HG02973 (cell line): ENCODE measurements around the gene CASP4.
A peak's percentile ranks its signal among the peaks of the same experiment; 100 is the strongest.
"Not testable (repeated sequence)": the region's sequence is repeated elsewhere in the genome, so short reads cannot be mapped to it uniquely, and the experiment has no call there.

Source experiments
- ATAC-seq: cut with Tn5 transposase; IDR thresholded peaks from one replicate; pipeline ENCODE4 v1.9.1; 2021; ENCODE audit warnings: moderate library complexity; ENCODE audit not compliant: unreplicated experiment

The CASP4 gene

DNA sequence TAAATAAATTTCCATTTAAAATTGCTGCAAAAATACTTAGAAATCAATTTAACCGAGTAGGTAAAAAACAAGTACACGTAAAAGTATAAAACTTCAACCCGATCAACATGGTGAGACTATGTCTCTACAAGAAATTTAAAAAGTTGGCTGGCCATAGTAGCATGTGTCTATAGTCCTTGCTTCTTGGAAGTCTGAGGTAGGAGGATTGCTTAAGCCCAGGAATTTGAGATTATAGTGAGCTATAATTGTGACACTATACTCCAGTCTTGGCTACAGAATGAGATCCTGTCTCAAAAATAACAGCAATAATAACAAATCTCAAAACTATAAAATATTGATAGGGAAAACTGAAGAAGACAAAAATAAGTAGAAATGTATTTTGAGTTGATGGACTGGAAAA, 11.1 kb downstream of the CASP4 start:
- ATAC-seq: no peak

DNA sequence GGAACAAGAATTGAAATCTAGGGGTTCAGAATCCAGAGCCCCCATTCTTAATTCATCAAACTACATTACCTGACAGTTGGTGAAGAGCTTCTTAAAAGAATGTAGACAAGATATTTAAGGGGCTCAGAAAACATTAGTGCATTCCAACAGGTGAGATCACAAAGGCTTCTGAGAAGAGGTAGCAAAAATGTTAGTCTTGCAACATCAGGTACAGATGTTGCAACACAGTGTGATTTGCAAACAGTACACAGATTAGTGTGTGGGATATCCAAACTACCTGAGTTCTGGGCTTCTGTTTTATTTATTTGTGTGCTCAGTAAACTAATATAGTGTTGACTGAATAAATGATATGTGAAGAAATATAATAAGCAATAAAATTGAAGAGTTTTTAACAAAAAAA, 11.8 kb downstream of the CASP4 start:
- no peak for ATAC-seq

DNA sequence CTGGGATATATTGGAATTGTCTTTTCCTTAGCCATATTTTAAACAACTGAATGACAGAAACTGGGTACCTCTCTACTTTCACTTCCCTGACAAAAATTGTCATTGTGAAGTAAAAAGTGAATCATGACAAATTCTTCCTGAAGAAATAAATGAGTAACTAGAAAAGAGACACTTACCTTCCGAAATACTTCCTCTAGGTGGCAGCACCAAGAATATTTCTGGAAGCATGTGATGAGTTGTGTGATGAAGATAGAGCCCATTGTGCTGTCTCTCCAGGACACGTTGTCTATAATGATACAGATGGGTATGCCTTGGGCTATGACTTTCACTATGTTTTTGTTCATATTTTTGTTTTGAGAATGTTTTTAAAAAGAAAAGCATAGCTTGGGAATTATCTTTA, 21.5 kb downstream of the CASP4 start:
- ATAC-seq: peak; percentile 94

DNA sequence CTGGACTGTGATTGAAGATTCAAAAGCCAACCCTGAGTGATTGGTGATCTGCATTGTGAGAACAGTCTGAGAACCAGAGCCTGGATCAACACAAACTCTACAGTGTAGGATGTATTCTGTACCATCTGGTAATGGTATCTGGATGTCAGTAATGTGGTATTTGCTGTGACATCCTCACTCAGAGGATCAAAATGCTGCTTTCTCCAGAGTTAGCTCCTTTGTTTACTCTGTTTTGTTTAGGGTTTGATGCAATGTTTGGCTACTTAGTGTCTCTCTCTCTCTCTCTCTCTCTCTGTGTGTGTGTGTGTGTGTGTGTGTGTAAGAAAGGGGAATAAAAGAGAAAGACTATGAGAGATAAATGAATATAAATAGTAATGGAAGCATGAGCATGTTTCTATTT, 24.3 kb downstream of the CASP4 start:
- ATAC-seq: no peak

DNA sequence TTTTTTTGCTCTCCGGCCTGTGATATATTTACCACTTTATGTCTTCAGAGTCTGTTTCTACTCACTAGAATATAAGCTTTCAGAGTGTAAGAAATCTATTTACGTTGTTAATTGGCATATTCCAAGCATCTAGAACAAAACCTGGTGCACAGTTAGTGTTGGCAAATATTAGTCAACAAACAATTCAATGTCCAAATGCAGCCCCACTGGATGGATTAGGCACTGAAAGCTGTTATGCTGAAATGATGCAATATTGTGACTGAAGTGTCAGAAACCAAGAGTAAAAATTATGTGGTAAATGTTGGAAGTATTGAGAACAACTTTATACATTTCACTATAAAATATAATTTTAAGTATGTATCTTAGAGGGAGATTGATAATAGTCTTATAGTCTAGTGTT, 24.8 kb downstream of the CASP4 start:
- ATAC-seq: no peak

DNA sequence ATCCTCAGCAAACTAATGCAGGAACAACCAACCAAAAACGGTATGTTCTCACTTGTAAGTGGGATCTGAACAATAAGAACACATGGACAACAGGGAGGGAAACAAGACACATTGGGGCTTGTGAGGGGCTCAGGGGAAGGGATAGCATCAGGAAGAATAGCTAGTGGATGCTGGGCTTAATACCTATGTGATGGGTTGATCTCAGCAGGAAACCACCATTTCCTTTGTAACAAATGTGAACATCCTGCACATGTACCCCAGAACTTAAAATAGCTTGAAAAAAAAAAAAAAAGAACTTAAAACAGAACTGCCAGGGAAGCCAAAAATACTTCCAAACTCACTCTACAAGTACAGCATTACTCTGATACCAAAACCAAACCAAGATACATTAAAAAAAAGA, 33.8 kb downstream of the CASP4 start:
- no peak for ATAC-seq

DNA sequence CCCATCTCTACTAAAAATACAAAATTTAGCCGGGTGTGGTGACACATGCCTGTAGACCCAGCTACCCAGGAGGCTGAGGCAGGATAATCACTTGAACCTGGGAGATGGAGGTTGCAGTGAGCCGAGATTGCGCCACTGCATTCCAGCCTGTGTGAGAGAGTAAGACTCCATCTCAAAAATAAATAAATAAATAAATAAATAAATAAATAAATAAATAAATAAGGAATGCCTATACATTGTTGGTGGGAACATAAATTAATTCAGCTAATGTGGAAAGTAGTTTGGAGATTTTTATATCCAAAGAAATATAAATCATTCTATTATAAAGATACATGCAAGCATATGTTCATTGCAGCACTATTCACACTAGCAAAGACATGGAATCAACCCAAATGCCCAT, 34.3 kb downstream of the CASP4 start:
- ATAC-seq: not testable (repeated sequence)

DNA sequence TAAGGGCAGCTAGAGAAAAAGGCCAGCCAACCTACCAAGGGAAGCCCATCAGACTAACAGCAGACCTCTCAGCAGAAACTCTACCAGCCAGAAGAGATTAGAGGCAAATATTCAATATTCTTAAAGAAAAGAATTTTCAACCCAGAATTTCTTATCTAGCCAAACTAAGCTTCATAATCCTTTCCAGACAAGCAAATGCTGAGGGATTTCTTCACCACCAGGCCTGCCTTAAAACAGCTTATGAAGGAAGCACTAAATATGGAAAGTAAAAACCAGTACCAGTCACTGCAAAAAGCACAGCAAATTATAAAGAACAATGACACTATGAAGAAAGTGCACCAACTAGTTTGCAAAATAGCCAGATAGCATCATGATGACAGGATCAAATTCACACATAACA, 39.6 kb downstream of the CASP4 start:
- no peak for ATAC-seq

DNA sequence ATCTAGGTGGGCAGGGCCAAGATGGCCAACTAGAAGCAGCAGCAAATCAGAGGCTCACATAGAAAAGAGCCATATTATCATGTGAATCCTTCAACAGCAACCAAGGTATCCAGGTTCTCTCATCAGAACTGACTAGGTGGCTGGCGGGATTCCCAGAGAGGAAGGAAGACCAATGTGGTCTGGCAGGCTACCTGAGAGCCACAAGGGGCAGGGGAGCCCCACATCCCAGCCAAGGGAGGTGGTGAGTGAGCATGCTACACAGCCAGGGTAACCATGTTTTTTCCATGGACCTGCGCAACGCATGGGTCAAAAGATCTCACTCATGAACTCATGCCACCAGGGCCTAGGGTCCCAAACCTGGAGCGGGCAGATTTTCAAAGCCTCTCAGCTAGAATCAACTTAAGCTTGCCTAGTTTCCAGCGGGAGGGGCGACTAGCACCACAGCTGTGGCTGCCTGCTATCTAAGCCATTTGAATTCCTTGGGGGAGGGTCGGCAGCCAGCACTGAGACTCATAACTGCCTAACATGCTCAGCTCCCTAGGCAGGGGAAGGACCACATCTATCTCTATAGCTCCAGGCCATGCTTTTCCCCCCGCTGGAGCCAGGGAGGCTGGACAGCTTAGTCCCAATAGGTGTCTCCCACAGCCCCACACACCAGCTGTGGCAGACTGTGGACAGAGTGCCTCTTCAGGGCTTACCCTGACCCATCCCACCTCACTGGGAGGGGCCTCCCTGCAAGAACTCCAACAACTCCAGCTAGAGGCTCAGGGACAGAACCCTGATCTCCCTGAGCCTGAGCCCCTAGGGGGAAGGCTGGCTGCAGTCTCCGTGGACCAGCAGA, 41.4 kb downstream of the CASP4 start:
- ATAC-seq: no peak

DNA sequence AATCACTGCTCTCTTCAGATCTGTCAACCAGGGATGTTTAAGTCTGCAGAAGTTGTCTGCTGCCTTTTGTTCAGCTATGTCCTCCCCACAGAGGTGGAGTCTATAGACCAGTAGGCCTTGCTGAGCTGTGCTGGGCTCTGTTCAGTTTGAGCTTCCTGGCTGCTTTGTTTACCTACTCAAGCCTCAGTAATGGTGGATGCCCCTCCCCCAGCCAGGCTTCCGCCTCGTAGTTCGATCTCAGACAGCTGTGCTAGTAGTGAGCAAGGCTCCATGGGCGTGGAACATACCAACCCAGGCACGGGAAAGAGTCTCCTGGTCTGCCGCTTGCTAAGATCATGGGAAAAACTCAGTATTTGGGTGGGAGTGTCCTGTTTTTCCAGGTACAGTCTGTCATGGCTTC, 42.5 kb downstream of the CASP4 start:
- ATAC-seq: no peak

DNA sequence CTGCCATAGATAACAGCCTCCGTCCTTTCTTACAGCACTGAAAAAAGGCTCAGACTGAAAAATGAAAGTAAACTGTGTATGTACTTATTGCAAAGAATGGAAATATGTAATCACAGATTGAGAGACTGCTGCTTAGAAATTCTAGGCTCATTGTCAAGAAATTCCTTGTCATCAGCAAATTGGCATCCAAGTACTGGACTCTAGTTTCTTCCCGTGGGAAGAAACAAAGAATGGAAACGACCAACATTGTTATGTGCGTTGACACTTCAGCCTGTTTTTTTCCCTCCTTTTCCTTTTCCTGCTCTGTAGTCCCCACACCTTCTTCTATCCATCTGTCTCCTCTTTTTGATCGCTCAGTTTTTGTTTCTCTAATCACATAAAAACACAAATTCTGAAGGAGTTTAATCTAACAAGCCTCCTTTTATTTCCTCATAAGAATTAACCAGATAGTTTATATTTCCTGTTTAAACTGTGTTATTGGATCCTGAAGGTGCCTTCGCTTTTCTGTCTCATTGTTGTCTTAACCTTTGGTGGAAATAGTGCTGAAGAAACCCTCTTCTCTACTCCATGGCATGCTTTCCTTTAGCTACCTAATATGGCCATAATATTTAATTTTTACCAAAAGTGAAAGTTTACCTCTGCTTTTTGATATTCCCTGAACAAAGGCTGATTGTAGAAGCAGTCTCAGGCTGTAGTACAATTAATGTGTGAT, 50.1 kb downstream of the CASP4 start:
- ATAC-seq: no peak

DNA sequence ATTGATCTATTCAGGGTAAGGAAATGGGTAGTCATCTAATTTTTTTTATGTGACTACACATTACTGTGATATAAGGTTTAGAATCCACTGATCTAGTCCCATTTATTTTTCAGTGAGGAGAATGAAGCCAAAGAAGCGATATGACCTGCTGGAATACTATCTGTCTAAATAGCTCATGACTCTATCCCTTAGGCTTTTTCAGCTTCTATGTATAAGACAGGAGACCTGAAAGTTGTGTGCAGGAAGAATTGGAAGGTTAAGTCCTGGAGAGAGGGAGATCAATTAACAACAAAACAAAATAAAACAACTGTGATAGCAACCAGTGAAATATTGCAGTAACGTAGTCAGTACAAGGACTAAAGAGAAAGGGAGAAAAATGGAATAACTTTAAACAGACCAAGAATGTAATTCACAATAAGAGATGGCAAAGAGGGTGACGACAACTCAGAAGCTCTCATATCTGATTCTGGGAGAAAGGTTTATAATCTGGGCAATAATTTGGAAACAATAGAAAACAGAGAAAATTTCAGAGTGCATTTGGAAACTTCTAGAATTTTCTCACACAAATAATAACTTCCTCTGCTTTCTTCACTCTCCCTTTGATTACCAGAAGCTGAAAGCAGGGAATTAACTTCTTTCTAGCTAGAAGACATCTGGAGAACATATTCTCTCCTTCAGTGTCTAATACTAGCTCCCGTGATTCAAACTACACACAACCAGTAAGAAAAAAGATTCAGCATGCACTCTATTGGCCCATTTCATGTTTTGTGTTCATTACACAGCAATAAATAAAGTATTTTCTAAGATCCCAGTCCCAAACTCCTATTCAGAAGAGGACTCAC, 50.9 kb downstream of the CASP4 start:
- no peak for ATAC-seq

DNA sequence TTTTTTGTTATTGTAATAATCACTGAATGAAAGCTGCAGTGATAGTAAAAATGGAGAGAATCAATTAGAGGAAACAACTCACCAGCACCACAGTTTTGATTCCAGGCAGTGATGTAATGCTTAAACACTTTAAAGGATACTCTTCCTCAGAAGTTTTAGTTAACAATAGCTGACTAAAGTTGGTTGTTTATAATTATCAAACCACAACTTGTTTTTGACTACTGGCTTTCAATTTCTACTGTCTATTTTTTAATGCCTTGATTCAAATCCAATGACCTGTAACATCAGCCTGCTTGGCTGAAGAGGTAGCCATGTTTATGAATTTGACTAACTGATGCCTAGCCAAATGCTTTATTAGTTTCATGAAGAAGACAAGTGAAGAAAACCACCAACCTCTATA, 51.9 kb downstream of the CASP4 start:
- ATAC-seq: no peak

DNA sequence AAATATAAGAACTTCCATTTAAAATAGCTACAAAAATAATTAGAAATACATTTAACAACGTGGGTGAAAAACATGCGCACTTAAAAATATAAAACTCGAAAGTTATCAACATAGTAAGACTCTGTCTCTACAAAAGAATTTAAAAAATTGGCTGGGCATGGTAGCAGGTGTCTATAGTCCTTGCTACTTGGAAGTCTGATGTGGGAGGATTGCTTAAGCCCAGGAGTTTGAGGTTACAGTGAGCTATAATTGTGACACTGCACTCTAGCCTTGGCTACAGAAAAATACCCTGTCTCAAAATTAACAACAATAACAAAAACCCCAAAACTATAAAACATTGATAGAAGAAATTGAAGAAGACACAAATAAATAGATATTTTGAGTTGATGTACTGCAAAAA, 56.3 kb downstream of the CASP4 start:
- no peak for ATAC-seq

DNA sequence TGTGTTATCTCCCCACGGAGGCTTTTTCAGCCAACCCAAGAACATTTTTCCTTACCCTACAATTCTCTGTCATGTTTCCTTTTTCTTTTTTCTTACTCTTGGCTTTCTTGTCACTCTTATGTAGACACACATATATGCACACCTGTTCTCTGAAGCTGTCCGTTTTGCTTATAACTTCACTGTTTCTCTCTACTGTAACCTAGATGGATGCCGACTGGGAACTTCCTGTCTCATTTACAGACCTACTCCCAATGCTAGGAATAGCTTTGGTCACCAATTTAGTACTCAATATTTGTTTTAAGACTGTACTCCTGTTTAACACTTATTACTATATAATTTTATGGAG, 60.2 kb downstream of the CASP4 start:
- ATAC-seq: no peak

DNA sequence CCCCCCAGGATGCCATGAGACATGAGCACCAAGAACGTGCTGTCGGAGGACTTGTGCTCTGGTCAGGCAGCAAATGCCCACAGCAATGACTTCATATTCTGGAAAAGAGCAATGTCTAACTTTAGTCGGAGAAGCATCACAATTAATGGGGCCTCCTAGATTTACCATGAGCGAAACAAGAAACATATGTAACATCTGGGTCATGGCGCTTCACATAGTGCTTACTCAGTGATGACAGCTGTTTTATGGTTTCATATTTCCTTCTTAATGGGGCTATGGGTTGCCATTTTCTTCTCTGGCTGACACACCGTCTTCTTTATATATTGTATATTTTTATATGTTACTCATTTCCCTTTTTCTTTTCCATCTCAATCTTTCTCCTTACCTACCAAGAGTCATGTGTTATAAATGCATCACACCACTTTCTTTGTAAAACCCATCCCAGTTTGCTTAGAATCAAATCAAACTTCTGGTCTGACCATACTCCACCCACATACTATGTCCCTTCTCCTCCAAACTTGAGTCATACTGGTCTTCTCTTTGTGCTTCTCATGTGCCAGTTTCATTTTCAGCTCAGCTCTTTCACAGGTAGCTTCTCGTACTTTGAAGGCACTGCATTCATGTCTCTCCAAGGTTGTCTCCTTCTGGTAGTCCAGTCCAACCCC, 60.7 kb downstream of the CASP4 start:
- ATAC-seq: peak; percentile 88

DNA sequence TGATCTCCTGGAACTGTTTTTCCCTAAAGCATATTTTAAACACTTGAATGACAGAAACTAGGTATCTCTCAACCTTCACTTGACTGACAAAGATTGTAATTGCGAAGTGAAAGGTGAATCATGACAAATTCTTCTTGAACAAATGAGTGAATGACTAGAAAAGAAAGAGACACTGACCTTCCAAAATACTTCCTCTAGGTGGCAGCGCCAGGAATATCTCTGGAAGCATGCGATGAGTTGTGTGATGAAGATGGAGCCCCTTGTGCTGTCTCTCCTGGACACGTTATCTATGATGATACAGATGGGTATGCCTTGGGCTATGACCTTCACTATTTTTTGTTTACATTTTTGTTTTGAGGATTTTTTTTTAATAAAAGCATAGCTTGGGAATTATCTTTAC, 63.1 kb downstream of the CASP4 start:
- no peak for ATAC-seq

DNA sequence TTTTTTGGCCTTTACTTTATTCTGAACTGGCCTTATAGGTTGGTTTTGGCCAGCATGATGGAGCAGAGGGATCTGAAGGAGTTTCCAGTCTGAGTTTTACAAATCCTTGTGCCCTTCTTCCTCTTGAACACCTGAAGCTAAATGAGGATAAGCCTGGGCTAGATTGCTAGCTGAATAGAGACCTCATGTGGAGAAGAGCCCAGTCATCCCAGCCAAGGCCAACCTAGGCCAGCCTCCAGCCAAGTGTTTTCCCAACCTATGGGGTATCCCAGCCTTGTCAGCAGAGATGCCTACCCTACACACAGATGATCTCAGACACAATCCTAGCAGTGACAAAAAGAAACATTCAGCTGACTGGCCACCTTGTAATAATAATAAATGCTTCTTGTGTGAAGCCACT, 69.1 kb downstream of the CASP4 start:
- ATAC-seq: no peak

DNA sequence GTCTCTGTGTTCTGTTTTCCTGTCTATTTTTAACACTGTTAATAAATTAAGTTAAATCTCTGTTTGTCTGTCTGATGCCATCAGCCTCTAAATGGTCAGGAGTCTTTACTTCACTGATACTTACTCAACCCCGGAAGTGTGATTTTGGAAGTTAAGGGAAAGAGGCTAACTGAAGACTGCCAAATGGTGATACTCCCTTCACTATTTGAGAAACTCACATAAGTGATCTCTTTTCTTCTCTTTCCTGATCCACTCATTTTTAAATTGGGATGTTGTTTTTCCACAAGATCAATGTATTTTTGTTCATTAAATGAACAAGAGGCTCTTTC, 69.7 kb downstream of the CASP4 start:
- no peak for ATAC-seq

DNA sequence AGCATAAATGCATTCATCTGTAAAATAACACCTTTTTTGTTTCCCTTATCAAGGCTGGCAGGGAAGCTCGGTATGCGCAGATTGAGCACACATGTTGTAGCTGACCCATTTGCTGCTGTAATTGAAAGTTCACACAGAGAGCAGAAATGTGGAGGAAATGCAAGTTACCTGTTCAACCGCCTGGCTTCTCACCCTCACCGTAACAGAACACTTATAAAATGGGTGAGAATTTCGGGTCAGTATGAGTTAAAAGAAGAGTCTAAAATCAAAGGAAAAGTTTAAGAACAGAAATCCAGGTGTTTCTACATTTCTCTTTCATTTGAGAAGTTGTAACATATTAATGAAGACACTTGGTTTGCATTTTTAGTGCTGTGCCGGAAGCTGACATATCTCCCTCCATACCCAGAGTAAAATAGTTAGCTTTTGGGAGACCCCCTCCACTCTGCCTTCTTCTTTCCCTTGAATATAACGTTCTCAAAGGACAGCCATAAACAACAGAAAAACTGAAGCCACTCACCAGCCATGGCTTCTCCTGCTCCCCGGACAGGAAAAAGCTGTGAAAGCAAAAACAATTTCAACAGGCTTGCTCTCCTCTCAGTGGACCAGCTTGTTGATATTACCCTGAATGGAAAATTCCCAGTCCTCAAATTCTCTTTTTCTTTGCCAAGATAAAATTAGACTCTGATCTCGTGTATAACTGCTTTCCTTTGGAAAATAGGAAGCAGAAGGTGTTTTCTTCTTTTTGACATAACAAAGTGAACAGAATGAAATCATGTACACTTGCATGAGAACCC, 70.3 kb downstream of the CASP4 start, which contains the start of gene CASP12:
Gene CASP12, minus strand, starts transcription at position 570 of the 794 bp plus-strand sequence.
- no peak for ATAC-seq
